ENCODE data around the gene KRT73.

The KRT73 gene

DNA sequence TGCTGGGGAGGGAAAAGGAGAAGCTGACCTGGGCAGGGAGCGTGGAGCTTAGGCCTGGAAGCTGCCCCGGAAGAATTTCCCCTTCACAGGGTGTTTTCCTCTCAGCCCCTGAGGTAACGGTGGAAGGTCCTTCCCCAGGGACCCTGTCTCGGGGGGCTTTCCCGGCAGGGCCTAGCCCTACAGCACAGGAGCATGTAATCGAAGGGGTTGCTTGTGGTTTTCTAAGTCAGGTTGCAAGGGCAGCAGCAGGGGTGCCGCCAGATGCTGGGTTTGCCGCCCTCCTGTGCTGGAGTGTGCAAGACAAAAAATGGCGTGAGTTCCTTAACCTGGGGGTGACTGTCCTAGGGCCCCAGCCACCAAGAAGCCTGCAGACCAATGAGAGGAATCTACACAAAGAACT, 43.1 kb downstream of the KRT73 start:
- DNase-seq (ENCODE audit: low read depth, low spot score), result no peak
- H3K27me3 ChIP-seq (ENCODE audit: control insufficient read depth, insufficient read depth, low read length), result no peaks in the 10 kb centered on the region
- no peak overlapping the region for H3K27ac ChIP-seq (ENCODE audit: low read length)
- H3K9me3 ChIP-seq (ENCODE audit: control insufficient read depth, insufficient read depth, low read length), result no peaks in the 10 kb centered on the region
- no peaks in the 10 kb centered on the region for H3K36me3 ChIP-seq (ENCODE audit: control insufficient read depth, insufficient read depth, low read length)
- no peaks in the 10 kb centered on the region for H3K4me1 ChIP-seq (ENCODE audit: control insufficient read depth, insufficient read depth, low read length)
- WGBS (ENCODE audit: insufficient coverage, insufficient read length), result no CpG with 5 or more reads among the region's 9 CpGs
- no peak overlapping the region for H3K4me3 ChIP-seq (ENCODE audit: low read length)

DNA sequence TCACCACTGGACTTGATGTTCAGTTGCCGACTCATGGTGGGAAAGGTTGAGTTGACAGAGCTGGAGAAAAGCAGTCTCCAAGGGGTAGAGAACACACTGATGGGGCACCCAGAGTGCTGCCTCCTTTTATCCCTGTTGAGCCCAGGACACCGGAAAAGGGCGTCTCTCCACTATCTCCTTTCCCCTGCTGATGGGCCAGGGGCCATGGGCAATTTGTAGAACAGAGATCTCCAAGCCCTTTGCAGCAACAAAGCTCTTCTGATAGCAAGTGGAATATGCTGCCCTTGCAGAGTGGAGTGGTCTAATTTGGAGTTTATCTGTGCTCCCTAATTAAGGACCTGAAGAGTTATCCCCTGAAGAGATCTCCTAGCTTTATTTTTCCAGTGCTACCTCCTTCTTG, 44.6 kb downstream of the KRT73 start, which contains the start of gene KRT74:
KRT74 (minus strand) TSS at position 101 of the 400 bp plus-strand sequence; CDS start at position 35, 66 bp downstream.
- DNase-seq (ENCODE audit: low read depth, low spot score), result no peak
- no peaks in the 10 kb centered on the region for H3K4me1 ChIP-seq (ENCODE audit: control insufficient read depth, insufficient read depth, low read length)
- no peaks in the 10 kb centered on the region for H3K36me3 ChIP-seq (ENCODE audit: control insufficient read depth, insufficient read depth, low read length)
- no peak within 1 kb of the TSS; the same call in 1 of the 2 replicates for H3K4me3 ChIP-seq (ENCODE audit: low read length)
- H3K27ac ChIP-seq (ENCODE audit: low read length), result no peak within 1 kb of the TSS
- WGBS (ENCODE audit: insufficient coverage, insufficient read length), result no CpG with 5 or more reads among the region's 3 CpGs
- no peaks in the 10 kb centered on the region for H3K27me3 ChIP-seq (ENCODE audit: control insufficient read depth, insufficient read depth, low read length)
- no peaks in the 10 kb centered on the region for H3K9me3 ChIP-seq (ENCODE audit: control insufficient read depth, insufficient read depth, low read length)

DNA sequence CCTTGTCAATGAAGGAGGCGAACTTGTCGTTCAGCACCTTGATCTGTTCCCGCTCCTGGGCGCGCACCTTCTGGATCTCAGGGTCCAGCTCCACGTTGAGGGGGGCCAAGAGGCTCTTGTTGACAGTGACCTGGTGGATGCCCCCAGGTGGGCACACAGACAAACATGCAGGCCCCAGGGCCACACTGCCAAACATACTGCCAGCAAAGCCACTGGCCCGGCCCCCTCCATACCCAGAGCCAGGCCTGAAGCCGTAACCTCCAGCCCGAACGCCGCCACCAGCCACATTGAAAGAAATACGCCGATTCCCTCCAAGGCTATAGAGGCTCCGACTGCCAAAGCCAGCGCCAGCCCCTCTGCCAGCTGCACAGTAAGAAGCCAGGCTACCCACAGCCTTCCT, 45.1 kb downstream of the KRT73 start:
- WGBS (ENCODE audit: insufficient coverage, insufficient read length), result no CpG with 5 or more reads among the region's 15 CpGs
- H3K9me3 ChIP-seq (ENCODE audit: control insufficient read depth, insufficient read depth, low read length), result no peaks in the 10 kb centered on the region
- no peak overlapping the region for H3K27ac ChIP-seq (ENCODE audit: low read length)
- H3K4me1 ChIP-seq (ENCODE audit: control insufficient read depth, insufficient read depth, low read length), result no peaks in the 10 kb centered on the region
- H3K36me3 ChIP-seq (ENCODE audit: control insufficient read depth, insufficient read depth, low read length), result no peaks in the 10 kb centered on the region
- no peak overlapping the region; the same call in 1 of the 2 replicates for H3K4me3 ChIP-seq (ENCODE audit: low read length)
- no peaks in the 10 kb centered on the region for H3K27me3 ChIP-seq (ENCODE audit: control insufficient read depth, insufficient read depth, low read length)
- DNase-seq (ENCODE audit: low read depth, low spot score), result no peak

DNA sequence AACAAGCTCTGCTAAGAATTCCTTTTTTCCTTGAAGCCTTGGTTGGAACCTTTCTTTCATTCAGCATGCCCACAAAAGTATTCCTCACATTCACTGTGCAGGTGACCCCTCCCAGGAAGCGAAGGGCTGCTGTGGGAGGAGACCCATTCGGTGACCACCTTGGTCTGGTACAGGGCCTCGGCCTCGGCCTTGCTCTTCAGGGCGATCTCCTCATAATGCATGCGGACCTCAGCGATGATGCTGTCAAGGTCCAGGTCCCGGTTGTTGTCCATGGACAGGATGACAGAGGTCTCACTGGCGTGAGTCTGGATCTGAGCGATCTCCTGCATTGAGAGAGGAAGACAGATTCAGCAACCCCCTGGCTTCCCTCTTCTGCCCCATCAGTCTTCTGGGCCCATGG, 47.8 kb downstream of the KRT73 start:
- no peaks in the 10 kb centered on the region for H3K36me3 ChIP-seq (ENCODE audit: control insufficient read depth, insufficient read depth, low read length)
- H3K27me3 ChIP-seq (ENCODE audit: control insufficient read depth, insufficient read depth, low read length), result no peaks in the 10 kb centered on the region
- H3K4me1 ChIP-seq (ENCODE audit: control insufficient read depth, insufficient read depth, low read length), result no peaks in the 10 kb centered on the region
- no peaks in the 10 kb centered on the region for H3K9me3 ChIP-seq (ENCODE audit: control insufficient read depth, insufficient read depth, low read length)
- no peak for DNase-seq (ENCODE audit: low read depth, low spot score)
- no peak overlapping the region for H3K4me3 ChIP-seq (ENCODE audit: low read length)
- no peak overlapping the region for H3K27ac ChIP-seq (ENCODE audit: low read length)
- WGBS (ENCODE audit: insufficient coverage, insufficient read length), result no CpG with 5 or more reads among the region's 10 CpGs

DNA sequence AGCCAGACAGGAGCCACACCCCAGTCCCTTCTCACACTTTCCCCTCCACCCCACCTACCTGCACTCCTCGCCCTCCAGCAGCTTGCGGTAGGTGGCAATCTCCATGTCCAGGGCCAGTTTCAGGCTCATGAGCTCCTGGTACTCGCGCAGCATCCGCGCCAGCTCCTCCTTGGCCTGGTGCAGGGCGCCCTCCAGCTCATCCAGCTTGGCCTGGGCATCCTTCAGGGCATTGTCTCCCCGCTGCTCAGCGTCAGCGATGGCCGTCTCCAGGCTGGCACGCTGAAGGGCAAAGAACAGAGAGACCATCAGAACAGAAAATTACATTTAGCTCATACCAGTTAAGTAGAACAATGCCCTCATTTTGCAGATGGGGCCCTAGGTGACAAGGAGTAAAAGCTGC, 50.2 kb downstream of the KRT73 start:
- no peak overlapping the region for H3K27ac ChIP-seq (ENCODE audit: low read length)
- H3K36me3 ChIP-seq (ENCODE audit: control insufficient read depth, insufficient read depth, low read length), result no peaks in the 10 kb centered on the region
- no peaks in the 10 kb centered on the region for H3K9me3 ChIP-seq (ENCODE audit: control insufficient read depth, insufficient read depth, low read length)
- H3K27me3 ChIP-seq (ENCODE audit: control insufficient read depth, insufficient read depth, low read length), result no peaks in the 10 kb centered on the region
- no peak overlapping the region for H3K4me3 ChIP-seq (ENCODE audit: low read length)
- DNase-seq (ENCODE audit: low read depth, low spot score), result no peak
- H3K4me1 ChIP-seq (ENCODE audit: control insufficient read depth, insufficient read depth, low read length), result no peaks in the 10 kb centered on the region
- no CpG with 5 or more reads among the region's 12 CpGs for WGBS (ENCODE audit: insufficient coverage, insufficient read length)

DNA sequence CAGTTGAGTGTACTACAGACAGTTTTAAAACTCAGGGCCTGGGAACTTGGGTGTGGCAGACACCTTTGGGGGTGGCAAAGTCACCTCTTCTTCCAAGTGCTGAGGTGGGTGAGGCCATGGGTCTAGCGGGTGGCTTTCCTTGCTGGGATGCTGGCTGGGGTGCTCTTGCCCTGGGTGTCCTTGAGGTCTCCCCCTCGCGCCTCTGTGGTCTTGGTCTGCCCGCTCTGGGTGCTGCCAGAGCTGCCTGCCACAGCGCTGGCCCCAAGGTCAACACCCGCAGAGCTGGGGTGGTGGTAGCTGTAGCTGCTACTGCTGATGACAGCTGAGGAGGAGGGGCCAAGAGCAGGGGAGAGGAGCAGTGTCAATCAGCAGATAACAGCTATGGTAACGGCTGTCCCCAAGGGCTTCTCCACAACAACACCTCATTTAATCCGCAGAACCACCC, 51.5 kb downstream of the KRT73 start:
- H3K36me3 ChIP-seq (ENCODE audit: control insufficient read depth, insufficient read depth, low read length), result no peaks in the 10 kb centered on the region
- DNase-seq (ENCODE audit: low read depth, low spot score), result no peak
- H3K27me3 ChIP-seq (ENCODE audit: control insufficient read depth, insufficient read depth, low read length), result no peaks in the 10 kb centered on the region
- no peak overlapping the region for H3K4me3 ChIP-seq (ENCODE audit: low read length)
- no peaks in the 10 kb centered on the region for H3K4me1 ChIP-seq (ENCODE audit: control insufficient read depth, insufficient read depth, low read length)
- no CpG with 5 or more reads among the region's 8 CpGs for WGBS (ENCODE audit: insufficient coverage, insufficient read length)
- H3K27ac ChIP-seq (ENCODE audit: low read length), result no peak overlapping the region
- H3K9me3 ChIP-seq (ENCODE audit: control insufficient read depth, insufficient read depth, low read length), result no peaks in the 10 kb centered on the region

DNA sequence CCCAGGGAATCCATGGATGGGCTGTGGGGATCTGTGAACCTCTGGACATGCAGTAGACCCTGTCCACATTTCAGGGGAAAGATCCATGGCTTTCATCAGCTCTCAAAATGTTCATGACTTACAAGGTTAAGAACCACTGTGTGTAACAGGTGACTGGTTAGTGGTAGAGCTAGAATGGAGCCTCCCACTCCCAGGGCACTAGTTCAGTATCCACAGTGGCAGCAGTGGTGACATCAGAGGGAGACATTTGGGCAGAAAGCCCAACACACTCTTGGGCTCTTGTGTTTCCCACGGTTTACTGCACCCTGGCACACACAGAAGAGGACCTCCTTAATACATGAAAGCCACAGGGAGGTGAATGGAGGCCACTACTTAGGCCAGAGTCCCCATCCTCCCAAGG, 53.8 kb downstream of the KRT73 start:
- Histone ChIP-seq H3K4me3 (ENCODE audit: low read length) (no peak overlapping the region), H3K27me3 (ENCODE audit: control insufficient read depth, insufficient read depth, low read length) (no peaks in the 10 kb centered on the region), H3K4me1 (ENCODE audit: control insufficient read depth, insufficient read depth, low read length) (no peaks in the 10 kb centered on the region), H3K9me3 (ENCODE audit: control insufficient read depth, insufficient read depth, low read length) (no peaks in the 10 kb centered on the region), H3K36me3 (ENCODE audit: control insufficient read depth, insufficient read depth, low read length) (no peaks in the 10 kb centered on the region), H3K27ac (ENCODE audit: low read length) (no peak overlapping the region)
- no peak for DNase-seq (ENCODE audit: low read depth, low spot score)
- WGBS (ENCODE audit: insufficient coverage, insufficient read length), result no CpG with 5 or more reads among the region's 1 CpG

DNA sequence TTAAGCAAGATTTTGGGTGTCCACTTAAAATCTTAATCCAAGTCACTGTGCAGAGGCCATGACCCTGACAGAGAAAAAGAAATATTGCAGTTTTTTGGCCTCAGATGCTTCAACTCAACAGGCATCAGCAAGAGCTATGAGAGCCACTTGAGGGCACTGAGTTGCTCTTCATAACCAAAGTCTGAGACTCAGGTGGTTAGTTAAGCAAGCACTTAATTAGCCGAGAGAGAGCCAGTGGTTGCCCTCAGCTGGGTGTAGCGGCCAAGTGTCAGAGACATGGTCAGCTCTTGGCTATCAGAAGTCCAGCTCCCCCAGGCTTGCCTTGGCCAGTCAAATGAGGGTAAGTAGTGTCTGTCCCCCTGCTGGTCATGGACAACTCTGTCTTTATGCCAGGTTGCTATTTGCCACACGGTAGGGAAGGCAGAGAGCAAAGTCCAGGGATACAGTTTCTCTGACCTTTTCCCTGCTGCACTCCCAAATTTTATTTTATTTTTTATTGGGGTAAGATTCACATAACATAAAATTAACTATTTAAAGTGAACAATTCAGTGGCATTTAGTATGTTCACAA, 56.4 kb downstream of the KRT73 start:
- no CpG with 5 or more reads among the region's 3 CpGs for WGBS (ENCODE audit: insufficient coverage, insufficient read length)
- H3K4me3 ChIP-seq (ENCODE audit: low read length), result no peak overlapping the region
- H3K4me1 ChIP-seq (ENCODE audit: control insufficient read depth, insufficient read depth, low read length), result no peaks in the 10 kb centered on the region
- H3K36me3 ChIP-seq (ENCODE audit: control insufficient read depth, insufficient read depth, low read length), result no peaks in the 10 kb centered on the region
- DNase-seq (ENCODE audit: low read depth, low spot score), result peak; percentile 16
- no peak overlapping the region for H3K27ac ChIP-seq (ENCODE audit: low read length)
- no peaks in the 10 kb centered on the region for H3K9me3 ChIP-seq (ENCODE audit: control insufficient read depth, insufficient read depth, low read length)
- H3K27me3 ChIP-seq (ENCODE audit: control insufficient read depth, insufficient read depth, low read length), result no peaks in the 10 kb centered on the region

DNA sequence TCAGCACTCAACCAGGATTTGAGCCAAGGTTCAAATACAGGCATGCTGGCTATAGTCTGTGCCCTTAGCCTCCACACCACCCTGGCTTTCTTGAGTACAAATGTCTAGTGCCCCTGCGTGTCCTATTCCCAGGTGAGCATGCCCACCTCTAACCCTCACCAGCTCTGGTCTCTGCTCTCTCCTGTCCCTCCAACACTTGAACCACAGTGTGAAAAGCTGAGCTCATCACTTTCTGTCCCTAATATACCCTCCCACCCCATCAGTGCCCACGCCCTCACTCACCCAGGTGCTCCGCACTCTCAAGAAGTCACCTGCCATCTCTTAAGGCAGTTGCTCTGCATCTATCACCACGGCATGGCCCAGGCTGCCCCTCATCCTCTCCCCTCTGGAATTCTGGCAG, 58.4 kb downstream of the KRT73 start:
- no peak for DNase-seq (ENCODE audit: low read depth, low spot score)
- no peaks in the 10 kb centered on the region for H3K9me3 ChIP-seq (ENCODE audit: control insufficient read depth, insufficient read depth, low read length)
- no peaks in the 10 kb centered on the region for H3K36me3 ChIP-seq (ENCODE audit: control insufficient read depth, insufficient read depth, low read length)
- H3K27ac ChIP-seq (ENCODE audit: low read length), result no peak overlapping the region
- no peak overlapping the region for H3K4me3 ChIP-seq (ENCODE audit: low read length)
- H3K4me1 ChIP-seq (ENCODE audit: control insufficient read depth, insufficient read depth, low read length), result no peaks in the 10 kb centered on the region
- H3K27me3 ChIP-seq (ENCODE audit: control insufficient read depth, insufficient read depth, low read length), result no peaks in the 10 kb centered on the region
- WGBS (ENCODE audit: insufficient coverage, insufficient read length), result no CpG with 5 or more reads among the region's 4 CpGs

DNA sequence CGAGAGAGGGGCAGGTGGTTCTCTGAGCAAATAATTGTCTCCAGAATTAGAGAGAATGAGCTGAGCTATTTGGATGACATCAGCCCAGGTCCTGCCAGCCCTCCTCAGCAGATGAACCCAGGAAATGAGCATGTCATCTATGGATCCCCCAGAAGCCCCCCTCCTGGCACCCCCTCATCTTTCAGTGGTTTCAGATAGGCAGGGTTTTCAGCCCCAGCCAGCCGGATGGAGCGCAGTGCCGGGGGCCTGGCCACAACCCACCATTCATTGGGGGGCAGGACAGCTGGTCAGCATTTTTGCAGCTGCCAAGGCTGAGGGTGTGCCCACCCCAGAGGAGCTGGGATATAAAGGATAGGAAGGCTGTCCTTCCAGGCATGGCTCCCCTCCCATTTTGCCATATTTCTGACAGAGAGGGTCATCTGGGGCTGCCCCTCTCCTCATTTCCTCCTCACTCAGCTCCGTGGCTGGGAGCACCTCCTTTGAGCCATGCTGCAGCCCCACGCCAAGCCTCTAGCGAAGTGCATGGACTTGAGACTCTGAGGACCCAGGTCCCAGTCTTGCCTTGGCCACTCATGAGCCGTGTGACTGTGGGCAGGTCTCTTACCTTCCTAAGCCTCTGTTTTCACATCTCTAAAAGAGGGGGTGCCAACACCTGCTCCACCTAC, 59.4 kb downstream of the KRT73 start:
- no peaks in the 10 kb centered on the region for H3K4me1 ChIP-seq (ENCODE audit: control insufficient read depth, insufficient read depth, low read length)
- DNase-seq (ENCODE audit: low read depth, low spot score), result no peak
- H3K27ac ChIP-seq (ENCODE audit: low read length), result no peak overlapping the region
- H3K9me3 ChIP-seq (ENCODE audit: control insufficient read depth, insufficient read depth, low read length), result no peaks in the 10 kb centered on the region
- H3K27me3 ChIP-seq (ENCODE audit: control insufficient read depth, insufficient read depth, low read length), result no peaks in the 10 kb centered on the region
- H3K36me3 ChIP-seq (ENCODE audit: control insufficient read depth, insufficient read depth, low read length), result no peaks in the 10 kb centered on the region
- H3K4me3 ChIP-seq (ENCODE audit: low read length), result no peak overlapping the region
- WGBS (ENCODE audit: insufficient coverage, insufficient read length), result no CpG with 5 or more reads among the region's 8 CpGs

Measured in iPS DF 6.9 (cell line).